ENCODE data around the gene SLF2. TPM values are rescaled to one million over a fixed set of nuclear protein-coding genes. Genes with fewer than 3 reads are reported as not detected.
A peak's percentile ranks its signal among the peaks of the same experiment; 100 is the strongest.

Gene SLF2
- total RNA-seq, 1 experiment from 2014 or later, result 14.3 TPM

DNA sequence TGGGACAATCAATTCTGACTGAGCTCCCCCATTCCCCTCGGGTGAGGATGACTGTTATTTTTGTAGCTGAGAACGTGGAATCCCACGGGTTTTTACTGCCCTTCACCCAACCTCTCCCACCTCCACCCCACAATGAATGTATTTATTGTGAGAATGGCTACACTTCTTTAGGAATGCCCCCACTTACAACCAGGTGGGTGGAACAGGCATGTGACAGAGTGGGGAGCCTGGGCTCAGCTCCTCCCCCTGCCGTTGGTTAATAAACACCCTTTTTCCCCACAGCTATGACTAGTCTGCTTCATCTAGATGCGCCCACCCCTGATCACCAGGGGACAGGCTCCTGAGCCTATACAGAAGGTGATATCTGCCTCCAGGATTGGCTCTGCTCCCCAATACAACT is 72.6 kb downstream of the SLF2 start (continued):
- TF ChIP-seq, protein P1, sequence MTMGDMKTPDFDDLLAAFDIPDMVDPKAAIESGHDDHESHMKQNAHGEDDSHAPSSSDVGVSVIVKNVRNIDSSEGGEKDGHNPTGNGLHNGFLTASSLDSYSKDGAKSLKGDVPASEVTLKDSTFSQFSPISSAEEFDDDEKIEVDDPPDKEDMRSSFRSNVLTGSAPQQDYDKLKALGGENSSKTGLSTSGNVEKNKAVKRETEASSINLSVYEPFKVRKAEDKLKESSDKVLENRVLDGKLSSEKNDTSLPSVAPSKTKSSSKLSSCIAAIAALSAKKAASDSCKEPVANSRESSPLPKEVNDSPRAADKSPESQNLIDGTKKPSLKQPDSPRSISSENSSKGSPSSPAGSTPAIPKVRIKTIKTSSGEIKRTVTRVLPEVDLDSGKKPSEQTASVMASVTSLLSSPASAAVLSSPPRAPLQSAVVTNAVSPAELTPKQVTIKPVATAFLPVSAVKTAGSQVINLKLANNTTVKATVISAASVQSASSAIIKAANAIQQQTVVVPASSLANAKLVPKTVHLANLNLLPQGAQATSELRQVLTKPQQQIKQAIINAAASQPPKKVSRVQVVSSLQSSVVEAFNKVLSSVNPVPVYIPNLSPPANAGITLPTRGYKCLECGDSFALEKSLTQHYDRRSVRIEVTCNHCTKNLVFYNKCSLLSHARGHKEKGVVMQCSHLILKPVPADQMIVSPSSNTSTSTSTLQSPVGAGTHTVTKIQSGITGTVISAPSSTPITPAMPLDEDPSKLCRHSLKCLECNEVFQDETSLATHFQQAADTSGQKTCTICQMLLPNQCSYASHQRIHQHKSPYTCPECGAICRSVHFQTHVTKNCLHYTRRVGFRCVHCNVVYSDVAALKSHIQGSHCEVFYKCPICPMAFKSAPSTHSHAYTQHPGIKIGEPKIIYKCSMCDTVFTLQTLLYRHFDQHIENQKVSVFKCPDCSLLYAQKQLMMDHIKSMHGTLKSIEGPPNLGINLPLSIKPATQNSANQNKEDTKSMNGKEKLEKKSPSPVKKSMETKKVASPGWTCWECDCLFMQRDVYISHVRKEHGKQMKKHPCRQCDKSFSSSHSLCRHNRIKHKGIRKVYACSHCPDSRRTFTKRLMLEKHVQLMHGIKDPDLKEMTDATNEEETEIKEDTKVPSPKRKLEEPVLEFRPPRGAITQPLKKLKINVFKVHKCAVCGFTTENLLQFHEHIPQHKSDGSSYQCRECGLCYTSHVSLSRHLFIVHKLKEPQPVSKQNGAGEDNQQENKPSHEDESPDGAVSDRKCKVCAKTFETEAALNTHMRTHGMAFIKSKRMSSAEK (CRISPR knock-in tag; IDR thresholded peaks at IDR 0.05; ENCODE audit: borderline replicate concordance), result no peak

DNA sequence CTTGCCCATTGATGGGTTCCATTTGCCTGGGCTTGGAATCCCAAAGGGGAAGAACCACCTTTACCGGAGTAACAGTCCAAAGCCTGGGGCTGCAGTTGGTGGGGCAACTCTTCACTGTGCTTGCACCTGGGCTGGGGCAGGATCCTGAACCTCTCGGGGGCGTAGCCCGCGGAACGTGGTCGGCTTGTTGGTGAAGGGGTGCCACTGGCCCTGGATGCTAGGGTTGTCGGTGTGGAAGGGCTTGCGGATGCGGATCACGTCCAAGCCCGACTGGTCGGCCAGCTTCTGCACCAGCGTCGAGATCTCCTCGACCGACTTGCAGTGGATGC is 73.8 kb downstream of the SLF2 start:
- TF ChIP-seq FOXJ3 (CRISPR knock-in tag; IDR thresholded peaks at IDR 0.05; ENCODE audit: borderline replicate concordance), result no peak
- TF ChIP-seq IRF2 (CRISPR knock-in tag; IDR thresholded peaks at IDR 0.05; ENCODE audit: borderline replicate concordance, low read depth), result no peak
- TF ChIP-seq CBFB (CRISPR knock-in tag; IDR thresholded peaks at IDR 0.05; ENCODE audit: low read depth), result no peak; the same call in 1 of the 2 replicates
- DNase-seq (ENCODE audit: low spot score) (no peak), ATAC-seq (peak; percentile 3; the same call in 1 of the 2 replicates)
- no peak overlapping the region; the same call in 1 of the 2 replicates for H3K27ac Mint-ChIP-seq
- H3K27me3 Mint-ChIP-seq (ENCODE audit: low read depth), result no peaks in the 10 kb centered on the region
- no peaks in the 10 kb centered on the region for H3K9me3 Mint-ChIP-seq
- ChIA-PET POLR2A (interaction anchor here (1.3 kb wide), 1 partner anchor 10 kb away, joined by 5 read pairs; no protein-coding TSS in a partner anchor), CTCF (interaction anchor here (0.8 to 4.5 kb wide), 8 partner anchors 11 to 109 kb away, joined by 3 to 28 read pairs (median 5); partner anchors contain the start of genes SEMA4G and SLF2)
- H3K36me3 Mint-ChIP-seq, result peaks cover 24% of the 10 kb centered on the region
- H3K4me1 Mint-ChIP-seq, result peaks cover 13% of the 10 kb centered on the region
- peak overlapping the region; percentile 93 for H3K4me3 Mint-ChIP-seq

- POLR2A ChIA-PET, result interaction anchor here (1.3 kb wide), 1 partner anchor 10 kb away, joined by 5 read pairs; no protein-coding TSS in a partner anchor
- DNase-seq (ENCODE audit: low spot score) (peak; percentile 88), ATAC-seq (peak; percentile 86)
- TF ChIP-seq, protein P2, sequence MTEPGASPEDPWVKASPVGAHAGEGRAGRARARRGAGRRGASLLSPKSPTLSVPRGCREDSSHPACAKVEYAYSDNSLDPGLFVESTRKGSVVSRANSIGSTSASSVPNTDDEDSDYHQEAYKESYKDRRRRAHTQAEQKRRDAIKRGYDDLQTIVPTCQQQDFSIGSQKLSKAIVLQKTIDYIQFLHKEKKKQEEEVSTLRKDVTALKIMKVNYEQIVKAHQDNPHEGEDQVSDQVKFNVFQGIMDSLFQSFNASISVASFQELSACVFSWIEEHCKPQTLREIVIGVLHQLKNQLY (CRISPR knock-in tag; IDR thresholded peaks at IDR 0.05), result no peak
- TF ChIP-seq, protein P3, sequence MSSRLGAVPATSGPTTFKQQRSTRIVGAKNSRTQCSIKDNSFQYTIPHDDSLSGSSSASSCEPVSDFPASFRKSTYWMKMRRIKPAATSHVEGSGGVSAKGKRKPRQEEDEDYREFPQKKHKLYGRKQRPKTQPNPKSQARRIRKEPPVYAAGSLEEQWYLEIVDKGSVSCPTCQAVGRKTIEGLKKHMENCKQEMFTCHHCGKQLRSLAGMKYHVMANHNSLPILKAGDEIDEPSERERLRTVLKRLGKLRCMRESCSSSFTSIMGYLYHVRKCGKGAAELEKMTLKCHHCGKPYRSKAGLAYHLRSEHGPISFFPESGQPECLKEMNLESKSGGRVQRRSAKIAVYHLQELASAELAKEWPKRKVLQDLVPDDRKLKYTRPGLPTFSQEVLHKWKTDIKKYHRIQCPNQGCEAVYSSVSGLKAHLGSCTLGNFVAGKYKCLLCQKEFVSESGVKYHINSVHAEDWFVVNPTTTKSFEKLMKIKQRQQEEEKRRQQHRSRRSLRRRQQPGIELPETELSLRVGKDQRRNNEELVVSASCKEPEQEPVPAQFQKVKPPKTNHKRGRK (CRISPR knock-in tag; IDR thresholded peaks at IDR 0.05; ENCODE audit: borderline replicate concordance), result no peak
- TF ChIP-seq, protein P4, sequence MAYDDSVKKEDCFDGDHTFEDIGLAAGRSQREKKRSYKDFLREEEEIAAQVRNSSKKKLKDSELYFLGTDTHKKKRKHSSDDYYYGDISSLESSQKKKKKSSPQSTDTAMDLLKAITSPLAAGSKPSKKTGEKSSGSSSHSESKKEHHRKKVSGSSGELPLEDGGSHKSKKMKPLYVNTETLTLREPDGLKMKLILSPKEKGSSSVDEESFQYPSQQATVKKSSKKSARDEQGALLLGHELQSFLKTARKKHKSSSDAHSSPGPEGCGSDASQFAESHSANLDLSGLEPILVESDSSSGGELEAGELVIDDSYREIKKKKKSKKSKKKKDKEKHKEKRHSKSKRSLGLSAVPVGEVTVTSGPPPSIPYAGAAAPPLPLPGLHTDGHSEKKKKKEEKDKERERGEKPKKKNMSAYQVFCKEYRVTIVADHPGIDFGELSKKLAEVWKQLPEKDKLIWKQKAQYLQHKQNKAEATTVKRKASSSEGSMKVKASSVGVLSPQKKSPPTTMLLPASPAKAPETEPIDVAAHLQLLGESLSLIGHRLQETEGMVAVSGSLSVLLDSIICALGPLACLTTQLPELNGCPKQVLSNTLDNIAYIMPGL (CRISPR knock-in tag; IDR thresholded peaks at IDR 0.05), result peak; percentile 67; the same call in 1 of the 2 replicates
- TF ChIP-seq, protein P5, sequence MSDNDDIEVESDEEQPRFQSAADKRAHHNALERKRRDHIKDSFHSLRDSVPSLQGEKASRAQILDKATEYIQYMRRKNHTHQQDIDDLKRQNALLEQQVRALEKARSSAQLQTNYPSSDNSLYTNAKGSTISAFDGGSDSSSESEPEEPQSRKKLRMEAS (CRISPR knock-in tag; IDR thresholded peaks at IDR 0.05), result peak; percentile 97
- TF ChIP-seq ATF2 (CRISPR knock-in tag; IDR thresholded peaks at IDR 0.05; ENCODE audit: borderline replicate concordance, low read depth), result no peak
- TF ChIP-seq CBFB (CRISPR knock-in tag; IDR thresholded peaks at IDR 0.05; ENCODE audit: low read depth), result 0 out of 2 replicates have a peak, but pooled peaks have one; percentile 67
- TF ChIP-seq ZBTB43 (CRISPR knock-in tag; IDR thresholded peaks at IDR 0.05), result 0 out of 2 replicates have a peak, but pooled peaks have one; percentile 49
- TF ChIP-seq CREB1 (CRISPR knock-in tag; IDR thresholded peaks at IDR 0.05), result peak; percentile 75; the same call in 1 of the 2 replicates
- TF ChIP-seq SMAD3 (CRISPR knock-in tag; IDR thresholded peaks at IDR 0.05; ENCODE audit: borderline replicate concordance), result peak; percentile 83
- peak; percentile 84 for TF ChIP-seq MYBL2 (CRISPR knock-in tag; IDR thresholded peaks at IDR 0.05)
- no peak for TF ChIP-seq HMGA2 (CRISPR knock-in tag; IDR thresholded peaks at IDR 0.05)
- TF ChIP-seq TEAD4 (CRISPR knock-in tag; IDR thresholded peaks at IDR 0.05), result no peak
- TF ChIP-seq NFE2L1 (CRISPR knock-in tag; IDR thresholded peaks at IDR 0.05), result peak; percentile 68; the same call in 1 of the 2 replicates
- no peak for TF ChIP-seq ZNF219 (CRISPR knock-in tag; IDR thresholded peaks at IDR 0.05; ENCODE audit: borderline replicate concordance)
- TF ChIP-seq ZNF263 (CRISPR knock-in tag; IDR thresholded peaks at IDR 0.05; ENCODE audit: low read depth), result no peak
- TF ChIP-seq ETV6 (CRISPR knock-in tag; IDR thresholded peaks at IDR 0.05), result peak; percentile 98
- peak; percentile 98 for TF ChIP-seq NR2C2 (CRISPR knock-in tag; IDR thresholded peaks at IDR 0.05)
Measured at GRCh38 chr10:100986952-100987684, 74.4 kb downstream of the SLF2 start, which contains the start of the genes MRPL43 and TWNK. Gene MRPL43, minus strand, starts transcription at chr10:100987497. Its CDS starts 54 bp downstream, at chr10:100987443. Gene TWNK, plus strand, starts transcription at chr10:100987543. Its CDS starts 668 bp downstream, at chr10:100988211.

More at GRCh38 chr10:100986952-100987684, 74.4 kb downstream of the SLF2 start, which contains the start of the genes MRPL43 and TWNK:
- H3K36me3 Mint-ChIP-seq, result peaks cover 24% of the 10 kb centered on the region
- peak within 1 kb of the TSS; percentile 93 for H3K27ac Mint-ChIP-seq
- H3K4me3 Mint-ChIP-seq, result peak within 1 kb of the TSS; percentile 93
- H3K4me1 Mint-ChIP-seq, result peaks cover 13% of the 10 kb centered on the region
- no peaks in the 10 kb centered on the region for H3K27me3 Mint-ChIP-seq (ENCODE audit: low read depth)
- CTCF ChIA-PET, result interaction anchor here (0.8 to 4.5 kb wide), 10 partner anchors 10 to 109 kb away, joined by 3 to 28 read pairs (median 5); partner anchors contain the start of genes PDZD7, SEMA4G, SFXN3 and SLF2
- no peaks in the 10 kb centered on the region for H3K9me3 Mint-ChIP-seq

Measured in WTC11 (cell line).